ENCODE data around the gene MAPK12. TPM values are rescaled to one million over a fixed set of nuclear protein-coding genes. Genes with fewer than 3 reads are reported as not detected.

MAPK12 gene
- total and polyA plus RNA-seq, 2 donors (not counting 1 experiment from before 2014, with no cell fraction given): 6.5 to 7.8 TPM

DNA sequence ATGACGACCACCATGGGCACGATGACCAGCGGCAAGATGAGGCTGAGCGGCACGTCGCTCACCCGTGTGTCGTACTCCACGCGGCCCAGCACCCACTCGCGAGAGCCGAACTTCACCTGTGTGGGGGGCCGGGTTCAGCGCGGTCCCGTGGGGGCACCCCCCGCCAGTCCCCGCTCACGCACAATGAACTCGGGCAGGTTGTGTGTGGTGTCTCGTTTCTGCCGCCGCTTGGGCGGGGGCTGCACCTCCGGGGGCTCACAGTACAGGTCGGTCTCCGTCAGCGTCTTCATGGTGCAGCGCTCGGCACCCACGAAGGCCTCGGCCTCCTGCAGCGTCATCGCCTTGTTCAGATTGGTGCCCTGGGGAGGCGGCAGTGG, 19.9 kb upstream of the MAPK12 start:
- H3K4me1 Mint-ChIP-seq: no peaks in the 10 kb centered on the region
- Histone ChIP-seq H3K9me3 (ENCODE audit: control extremely low read depth in 1 of 3, control insufficient read depth in 2 of 3, insufficient read depth in 1 of 3, low read length in 2 of 3) (peaks cover 0 to 4% (median 0%) of the 10 kb centered on the region in 3 donors), H3K4me2 (replicated peaks; ENCODE audit: low read depth, low read length, poor library complexity, severe bottlenecking) (no peak overlapping the region), H4K20me1 (ENCODE audit: control insufficient read depth, insufficient read depth, low read length, poor library complexity, severe bottlenecking) (no peaks in the 10 kb centered on the region), H3K27ac (ENCODE audit: low read length in 2 of 2) (no peak overlapping the region), H3K79me2 (ENCODE audit: control insufficient read depth, insufficient read depth, low read length) (no peaks in the 10 kb centered on the region), H3K9ac (ENCODE audit: low read length) (no peak overlapping the region), H3K4me1 (ENCODE audit: control insufficient read depth in 2 of 2, insufficient read depth in 2 of 2, low read length in 2 of 2) (no peaks in the 10 kb centered on the region), H3K36me3 (replicated peaks in 1 of 2; ENCODE audit: control extremely low read depth in 1 of 2, control insufficient read depth in 1 of 2, extremely low read depth in 1 of 2, insufficient read depth in 2 of 2, low read length in 1 of 2) (no peaks in the 10 kb centered on the region), H3K27me3 (replicated peaks in 1 of 4; ENCODE audit: control extremely low read depth in 1 of 4, control insufficient read depth in 3 of 4, insufficient read depth in 4 of 4, low read length in 3 of 4) (no peaks in the 10 kb centered on the region), H3K4me3 (ENCODE audit: control extremely low read depth in 1 of 5, extremely low read depth in 1 of 5, insufficient read depth in 1 of 5, low read depth in 2 of 5, low read length in 4 of 5) (no peak overlapping the region), H2AFZ (ENCODE audit: insufficient read depth, low read depth, low read length, poor library complexity, severe bottlenecking) (no peak overlapping the region)
- H3K9me3 Mint-ChIP-seq (ENCODE audit: insufficient read depth): no peaks in the 10 kb centered on the region
- TF ChIP-seq CTCF (IDR thresholded peaks at IDR 0.05): no peak
- no peak for TF ChIP-seq EZH2 (IDR thresholded peaks at IDR 0.05; ENCODE audit: borderline replicate concordance, insufficient read depth, low read depth, low read length, poor library complexity, severe bottlenecking)
- no peaks in the 10 kb centered on the region for H3K27me3 Mint-ChIP-seq
- 96% methylated on average over 36 of the region's 36 CpGs for WGBS (ENCODE audit: insufficient coverage)
- H3K4me3 Mint-ChIP-seq: no peak overlapping the region
- no peak overlapping the region for H3K27ac Mint-ChIP-seq
- ATAC-seq (ENCODE audit: low read depth) (no peak), DNase-seq (no peak)
- CTCF ChIA-PET: interaction anchor here (0.6 kb wide), 1 partner anchor 60 kb away, joined by 3 read pairs; no protein-coding TSS in a partner anchor
- intact Hi-C loops (cut with micrococcal nuclease): no loop called here
- POLR2A ChIA-PET: interaction anchor here (1.0 kb wide), 1 partner anchor 44 kb away, joined by 9 read pairs; no protein-coding TSS in a partner anchor

GRCh38 chr22:50280708-50281383, 19.4 kb upstream of the MAPK12 start:
- no peaks in the 10 kb centered on the region for H3K9me3 Mint-ChIP-seq (ENCODE audit: insufficient read depth)
- ATAC-seq (ENCODE audit: low read depth): no peak
- ChIA-PET POLR2A (no interaction called here), CTCF (interaction anchor here (0.6 to 1.6 kb wide), 3 partner anchors 11 to 61 kb away, joined by 3 to 4 read pairs (median 3); no protein-coding TSS in a partner anchor)
- Histone ChIP-seq H4K20me1 (ENCODE audit: control insufficient read depth, insufficient read depth, low read length, poor library complexity, severe bottlenecking) (no peaks in the 10 kb centered on the region), H3K4me1 (ENCODE audit: control insufficient read depth in 2 of 2, insufficient read depth in 2 of 2, low read length in 2 of 2) (no peaks in the 10 kb centered on the region), H3K79me2 (ENCODE audit: control insufficient read depth, insufficient read depth, low read length) (no peaks in the 10 kb centered on the region), H3K9me3 (ENCODE audit: control extremely low read depth in 1 of 3, control insufficient read depth in 2 of 3, insufficient read depth in 1 of 3, low read length in 2 of 3) (peaks cover 0 to 4% (median 0%) of the 10 kb centered on the region in 3 donors), H3K27ac (ENCODE audit: low read length in 2 of 2) (no peak overlapping the region), H3K36me3 (replicated peaks in 1 of 2; ENCODE audit: control extremely low read depth in 1 of 2, control insufficient read depth in 1 of 2, extremely low read depth in 1 of 2, insufficient read depth in 2 of 2, low read length in 1 of 2) (no peaks in the 10 kb centered on the region), H3K4me2 (replicated peaks; ENCODE audit: low read depth, low read length, poor library complexity, severe bottlenecking) (no peak overlapping the region), H3K4me3 (ENCODE audit: control extremely low read depth in 1 of 5, extremely low read depth in 1 of 5, insufficient read depth in 1 of 5, low read depth in 2 of 5, low read length in 4 of 5) (no peak overlapping the region), H2AFZ (ENCODE audit: insufficient read depth, low read depth, low read length, poor library complexity, severe bottlenecking) (no peak overlapping the region), H3K27me3 (replicated peaks in 1 of 4; ENCODE audit: control extremely low read depth in 1 of 4, control insufficient read depth in 3 of 4, insufficient read depth in 4 of 4, low read length in 3 of 4) (no peaks in the 10 kb centered on the region), H3K9ac (ENCODE audit: low read length) (no peak overlapping the region)
- no peaks in the 10 kb centered on the region for H3K27me3 Mint-ChIP-seq
- WGBS (ENCODE audit: insufficient coverage): 98% methylated on average over 47 of the region's 47 CpGs
- H3K27ac Mint-ChIP-seq: no peak overlapping the region
- H3K4me3 Mint-ChIP-seq: no peak overlapping the region
- H3K4me1 Mint-ChIP-seq: no peaks in the 10 kb centered on the region
- intact Hi-C loops (cut with micrococcal nuclease): no loop called here
- TF ChIP-seq CTCF (IDR thresholded peaks at IDR 0.05) (no peak), EZH2 (IDR thresholded peaks at IDR 0.05; ENCODE audit: borderline replicate concordance, insufficient read depth, low read depth, low read length, poor library complexity, severe bottlenecking) (no peak)
- DNase-seq: no peak

All from B cell (primary cell).